ENCODE data around the gene GAS2L2.

GRCh38 chr17:35763767-35764122, 10.7 kb upstream of the GAS2L2 start:
- TF ChIP-seq CTCF (IDR thresholded peaks at IDR 0.05) (no peak), POLR2AphosphoS5 (IDR thresholded peaks at IDR 0.05; ENCODE audit: low read depth, low read length) (no peak), TCF7L2 (IDR thresholded peaks at IDR 0.05; ENCODE audit: low read depth, low read length) (no peak)

Data from Panc1 (cell line).